ENCODE results near the gene SOS1. TPM values are rescaled to one million over a fixed set of nuclear protein-coding genes. Genes with fewer than 3 reads are reported as not detected.

The SOS1 gene
- total and polyA plus RNA-seq, 2 donors (not counting 1 experiment from before 2014, with no cell fraction given): 18.2 to 58.1 TPM

DNA sequence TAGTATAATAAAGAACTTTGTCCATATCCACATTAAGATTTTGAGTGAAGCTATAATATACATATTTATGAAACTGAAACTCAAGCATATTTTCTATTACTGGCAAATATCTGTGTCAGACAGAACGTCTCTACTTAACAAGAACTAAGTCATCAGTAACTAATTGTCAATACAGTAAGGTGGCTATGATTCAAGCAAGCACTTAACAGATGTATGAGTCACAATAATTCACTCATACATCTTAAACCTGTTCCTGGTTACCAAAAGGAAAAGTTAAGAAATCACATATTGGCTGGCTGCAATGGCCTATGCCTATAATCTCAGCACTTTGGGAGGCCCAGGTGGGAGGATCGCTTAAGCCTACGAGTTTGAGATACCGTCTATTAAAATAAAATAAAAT, 96.0 kb downstream of the SOS1 start:
- TF ChIP-seq, protein P1, sequence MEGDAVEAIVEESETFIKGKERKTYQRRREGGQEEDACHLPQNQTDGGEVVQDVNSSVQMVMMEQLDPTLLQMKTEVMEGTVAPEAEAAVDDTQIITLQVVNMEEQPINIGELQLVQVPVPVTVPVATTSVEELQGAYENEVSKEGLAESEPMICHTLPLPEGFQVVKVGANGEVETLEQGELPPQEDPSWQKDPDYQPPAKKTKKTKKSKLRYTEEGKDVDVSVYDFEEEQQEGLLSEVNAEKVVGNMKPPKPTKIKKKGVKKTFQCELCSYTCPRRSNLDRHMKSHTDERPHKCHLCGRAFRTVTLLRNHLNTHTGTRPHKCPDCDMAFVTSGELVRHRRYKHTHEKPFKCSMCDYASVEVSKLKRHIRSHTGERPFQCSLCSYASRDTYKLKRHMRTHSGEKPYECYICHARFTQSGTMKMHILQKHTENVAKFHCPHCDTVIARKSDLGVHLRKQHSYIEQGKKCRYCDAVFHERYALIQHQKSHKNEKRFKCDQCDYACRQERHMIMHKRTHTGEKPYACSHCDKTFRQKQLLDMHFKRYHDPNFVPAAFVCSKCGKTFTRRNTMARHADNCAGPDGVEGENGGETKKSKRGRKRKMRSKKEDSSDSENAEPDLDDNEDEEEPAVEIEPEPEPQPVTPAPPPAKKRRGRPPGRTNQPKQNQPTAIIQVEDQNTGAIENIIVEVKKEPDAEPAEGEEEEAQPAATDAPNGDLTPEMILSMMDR (IDR thresholded peaks at IDR 0.05): no peak
- TF ChIP-seq EZH2 (IDR thresholded peaks at IDR 0.05; ENCODE audit: borderline replicate concordance, insufficient read depth, low read depth, low read length, poor library complexity, severe bottlenecking): no peak
- ChIA-PET CTCF (no interaction called here), POLR2A (no interaction called here)
- Mint-ChIP-seq H3K27ac (no peak overlapping the region), H3K4me3 (no peak overlapping the region), H3K9me3 (ENCODE audit: insufficient read depth) (no peaks in the 10 kb centered on the region), H3K27me3 (no peaks in the 10 kb centered on the region), H3K4me1 (no peaks in the 10 kb centered on the region)
- H3K27me3 ChIP-seq (replicated peaks in 1 of 4; ENCODE audit: control extremely low read depth in 1 of 4, control insufficient read depth in 3 of 4, insufficient read depth in 4 of 4, low read length in 3 of 4): no peaks in the 10 kb centered on the region
- DNase-seq (no peak), ATAC-seq (ENCODE audit: low read depth) (no peak)
- peaks cover 4 to 21% of the 10 kb centered on the region in 2 experiments for H3K36me3 ChIP-seq (replicated peaks in 1 of 2; ENCODE audit: control extremely low read depth in 1 of 2, control insufficient read depth in 1 of 2, extremely low read depth in 1 of 2, insufficient read depth in 2 of 2, low read length in 1 of 2)
- no peak overlapping the region for H3K27ac ChIP-seq (ENCODE audit: low read length in 2 of 2)
- no peaks in the 10 kb centered on the region for H3K9me3 ChIP-seq (ENCODE audit: control extremely low read depth in 1 of 3, control insufficient read depth in 2 of 3, insufficient read depth in 1 of 3, low read length in 2 of 3)
- no peaks in the 10 kb centered on the region for H3K4me1 ChIP-seq (ENCODE audit: control insufficient read depth in 2 of 2, insufficient read depth in 2 of 2, low read length in 2 of 2)
- no CpG with 5 or more reads among the region's 4 CpGs for WGBS (ENCODE audit: insufficient coverage)
- peaks cover 5% of the 10 kb centered on the region for H4K20me1 ChIP-seq (ENCODE audit: control insufficient read depth, insufficient read depth, low read length, poor library complexity, severe bottlenecking)
- no peak overlapping the region for H3K4me2 ChIP-seq (replicated peaks; ENCODE audit: low read depth, low read length, poor library complexity, severe bottlenecking)
- intact Hi-C loops (cut with micrococcal nuclease): no loop called here
- H3K4me3 ChIP-seq (ENCODE audit: control extremely low read depth in 1 of 5, extremely low read depth in 1 of 5, insufficient read depth in 1 of 5, low read depth in 2 of 5, low read length in 4 of 5): no peak overlapping the region
- H3K9ac ChIP-seq (ENCODE audit: low read length): no peak overlapping the region
- H3K79me2 ChIP-seq (ENCODE audit: control insufficient read depth, insufficient read depth, low read length): no peaks in the 10 kb centered on the region
- H2AFZ ChIP-seq (ENCODE audit: insufficient read depth, low read depth, low read length, poor library complexity, severe bottlenecking): no peak overlapping the region

DNA sequence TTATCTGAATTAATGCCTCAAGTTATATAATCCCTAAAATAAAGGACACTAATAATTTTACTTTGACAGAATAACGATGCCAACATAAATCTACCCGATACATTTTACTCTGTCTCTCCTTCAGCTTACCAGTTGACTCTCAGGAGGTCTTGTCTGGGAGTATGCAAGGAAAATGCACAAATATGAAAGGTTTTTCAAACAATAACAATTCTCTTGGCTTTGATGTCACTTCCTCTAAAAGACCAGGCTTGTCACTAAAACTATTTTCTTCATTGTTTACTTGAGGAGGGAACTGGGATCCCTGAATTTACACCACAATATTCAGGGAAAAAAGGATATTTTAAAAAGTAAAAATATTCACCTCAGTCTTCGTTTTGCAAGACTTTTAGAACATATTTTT, 97.2 kb downstream of the SOS1 start:
- no peak overlapping the region for H3K27ac ChIP-seq (ENCODE audit: low read length in 2 of 2)
- H3K9ac ChIP-seq (ENCODE audit: low read length): no peak overlapping the region
- peaks cover 5% of the 10 kb centered on the region for H4K20me1 ChIP-seq (ENCODE audit: control insufficient read depth, insufficient read depth, low read length, poor library complexity, severe bottlenecking)
- H3K27ac Mint-ChIP-seq: no peak overlapping the region
- no peaks in the 10 kb centered on the region for H3K79me2 ChIP-seq (ENCODE audit: control insufficient read depth, insufficient read depth, low read length)
- H2AFZ ChIP-seq (ENCODE audit: insufficient read depth, low read depth, low read length, poor library complexity, severe bottlenecking): no peak overlapping the region
- H3K27me3 Mint-ChIP-seq: no peaks in the 10 kb centered on the region
- H3K4me3 Mint-ChIP-seq: no peak overlapping the region
- H3K9me3 Mint-ChIP-seq (ENCODE audit: insufficient read depth): no peaks in the 10 kb centered on the region
- H3K27me3 ChIP-seq (replicated peaks in 1 of 4; ENCODE audit: control extremely low read depth in 1 of 4, control insufficient read depth in 3 of 4, insufficient read depth in 4 of 4, low read length in 3 of 4): no peaks in the 10 kb centered on the region
- no CpG with 5 or more reads among the region's 3 CpGs for WGBS (ENCODE audit: insufficient coverage)
- DNase-seq (no peak), ATAC-seq (ENCODE audit: low read depth) (no peak)
- no peaks in the 10 kb centered on the region for H3K4me1 ChIP-seq (ENCODE audit: control insufficient read depth in 2 of 2, insufficient read depth in 2 of 2, low read length in 2 of 2)
- intact Hi-C loops (cut with micrococcal nuclease): no loop called here
- no peak overlapping the region for H3K4me2 ChIP-seq (replicated peaks; ENCODE audit: low read depth, low read length, poor library complexity, severe bottlenecking)
- H3K4me1 Mint-ChIP-seq: no peaks in the 10 kb centered on the region
- no peak for TF ChIP-seq EZH2 (IDR thresholded peaks at IDR 0.05; ENCODE audit: borderline replicate concordance, insufficient read depth, low read depth, low read length, poor library complexity, severe bottlenecking)
- TF ChIP-seq, protein P1 (IDR thresholded peaks at IDR 0.05): no peak
- H3K9me3 ChIP-seq (ENCODE audit: control extremely low read depth in 1 of 3, control insufficient read depth in 2 of 3, insufficient read depth in 1 of 3, low read length in 2 of 3): no peaks in the 10 kb centered on the region
- ChIA-PET CTCF (no interaction called here), POLR2A (no interaction called here)
- no peak overlapping the region for H3K4me3 ChIP-seq (ENCODE audit: control extremely low read depth in 1 of 5, extremely low read depth in 1 of 5, insufficient read depth in 1 of 5, low read depth in 2 of 5, low read length in 4 of 5)
- H3K36me3 ChIP-seq (replicated peaks in 1 of 2; ENCODE audit: control extremely low read depth in 1 of 2, control insufficient read depth in 1 of 2, extremely low read depth in 1 of 2, insufficient read depth in 2 of 2, low read length in 1 of 2): peaks cover 7 to 19% of the 10 kb centered on the region in 2 experiments

All from B cell (primary cell).